Fibroblast of lung (primary cell): ENCODE data around the gene CTBS.

Experiments
- EZH2 ChIP-seq: IDR thresholded peaks from 2 replicates; pipeline ENCODE4 v1.5.1; 2012; ENCODE audit warnings: low read length, control low read depth, mild to moderate bottlenecking; ENCODE audit errors: missing control alignments
- TF ChIP-seq, protein P1 (sequence below), 2 donors: IDR thresholded peaks in 1 of 2; conservative IDR thresholded peaks in 1 of 2; 1 replicate in 1 of 2; 2 replicates in 1 of 2; pipeline ENCODE4 v1.5.1; 2011 to 2012; ENCODE audit warnings: low read length in 2 of 2, control low read depth in 1 of 2, inconsistent platforms in 1 of 2, low read depth in 1 of 2, mild to moderate bottlenecking in 1 of 2

DNA sequence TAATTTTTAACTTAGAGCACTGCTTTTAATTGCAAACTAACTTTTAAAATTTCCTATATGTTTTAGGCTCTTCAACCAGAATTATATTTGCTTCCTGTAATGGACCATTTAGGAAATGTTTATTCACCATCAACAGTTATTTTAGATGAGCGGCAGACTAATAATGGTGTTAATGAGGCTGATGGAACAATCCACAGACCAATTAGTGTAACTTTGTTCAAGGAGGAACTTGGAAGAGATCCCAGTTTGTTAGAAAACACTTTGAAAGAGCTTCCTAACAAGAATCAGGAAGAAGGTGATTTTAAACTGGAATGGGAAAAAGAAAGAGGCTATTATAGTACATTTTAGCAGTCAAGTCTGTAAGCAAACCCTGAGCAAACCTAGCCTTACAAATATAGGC lies 48.5 kb downstream of the CTBS start:
- TF ChIP-seq, protein P1, sequence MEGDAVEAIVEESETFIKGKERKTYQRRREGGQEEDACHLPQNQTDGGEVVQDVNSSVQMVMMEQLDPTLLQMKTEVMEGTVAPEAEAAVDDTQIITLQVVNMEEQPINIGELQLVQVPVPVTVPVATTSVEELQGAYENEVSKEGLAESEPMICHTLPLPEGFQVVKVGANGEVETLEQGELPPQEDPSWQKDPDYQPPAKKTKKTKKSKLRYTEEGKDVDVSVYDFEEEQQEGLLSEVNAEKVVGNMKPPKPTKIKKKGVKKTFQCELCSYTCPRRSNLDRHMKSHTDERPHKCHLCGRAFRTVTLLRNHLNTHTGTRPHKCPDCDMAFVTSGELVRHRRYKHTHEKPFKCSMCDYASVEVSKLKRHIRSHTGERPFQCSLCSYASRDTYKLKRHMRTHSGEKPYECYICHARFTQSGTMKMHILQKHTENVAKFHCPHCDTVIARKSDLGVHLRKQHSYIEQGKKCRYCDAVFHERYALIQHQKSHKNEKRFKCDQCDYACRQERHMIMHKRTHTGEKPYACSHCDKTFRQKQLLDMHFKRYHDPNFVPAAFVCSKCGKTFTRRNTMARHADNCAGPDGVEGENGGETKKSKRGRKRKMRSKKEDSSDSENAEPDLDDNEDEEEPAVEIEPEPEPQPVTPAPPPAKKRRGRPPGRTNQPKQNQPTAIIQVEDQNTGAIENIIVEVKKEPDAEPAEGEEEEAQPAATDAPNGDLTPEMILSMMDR (conservative IDR thresholded peaks at IDR 0.05 in 1 of 2, IDR thresholded peaks at IDR 0.05 in 1 of 2; ENCODE audit: low read depth in 1 of 2, low read length in 2 of 2): no peak
- TF ChIP-seq EZH2: no peak
